Caco-2 (cell line): Measurements from ENCODE around the gene SPRR2G. TPM values are rescaled to one million over a fixed set of nuclear protein-coding genes. Genes with fewer than 3 reads are reported as not detected.

Experiments used
- BruUV-seq: library from RNA; stranded (reverse); fragments of 400-500 nt; replicated peaks from 2 replicates; lab custom pipeline; 2021; lab: Mats Ljungman, UMichigan
- CTCF ChIA-PET: fragments of 300-600 bp; sonication (Branson Sonifier 250); formaldehyde crosslinking; loops from one replicate; lab custom pipeline; 2022; ENCODE audit warnings: antibody characterized with exemption; lab: Charles Lee
- POLR2A ChIA-PET: fragments of 300-600 bp; sonication (Branson Sonifier 250); formaldehyde crosslinking; loops from one replicate; lab custom pipeline; 2022; ENCODE audit warnings: antibody characterized with exemption; lab: Charles Lee
- DNase-seq, 2 experiments: peaks; one replicate each; pipeline versions ENCODE4 v3.0.0 to v3.0.0-alpha.2; 2020 to 2022
- H3K27me3 ChIP-seq: replicated peaks from 2 replicates; pipeline ENCODE4 v1.6.0; 2011; ENCODE audit warnings: low read length; ENCODE audit not compliant: control insufficient read depth, insufficient read depth
- H3K36me3 ChIP-seq: 2 replicates; pipeline ENCODE4 v1.5.1; 2011; ENCODE audit warnings: low read length; ENCODE audit not compliant: control insufficient read depth, insufficient read depth
- H3K4me1 ChIP-seq: fragments of 250-450 bp; sonication (Bioruptor Pico); 2 replicates; pipeline ENCODE4 v1.5.1; 2020; ENCODE audit warnings: mild to moderate bottlenecking
- H3K4me3 ChIP-seq: 2 replicates; pipeline ENCODE4 v1.5.1; 2011; ENCODE audit warnings: low read depth, mild to moderate bottlenecking, control low read depth, low read length
- H3K9me3 ChIP-seq: fragments of 250-450 bp; sonication (Bioruptor Pico); 2 replicates; pipeline ENCODE4 v1.5.1; 2020; ENCODE audit warnings: mild to moderate bottlenecking, moderate library complexity
- H3K27ac Mint-ChIP-seq: one replicate; pipeline ENCODE4 v1.8.0; 2022; ENCODE audit warnings: mixed read lengths; ENCODE audit not compliant: unreplicated experiment
- H3K27me3 Mint-ChIP-seq: one replicate; pipeline ENCODE4 v1.8.0; 2022; ENCODE audit warnings: mixed read lengths; ENCODE audit not compliant: insufficient read depth, unreplicated experiment
- H3K36me3 Mint-ChIP-seq: one replicate; pipeline ENCODE4 v1.8.0; 2022; ENCODE audit warnings: mild to moderate bottlenecking, mixed read lengths; ENCODE audit not compliant: insufficient read depth, unreplicated experiment
- H3K4me1 Mint-ChIP-seq: one replicate; pipeline ENCODE4 v1.8.0; 2022; ENCODE audit warnings: low read depth, mixed read lengths; ENCODE audit not compliant: unreplicated experiment
- H3K4me3 Mint-ChIP-seq: one replicate; pipeline ENCODE4 v1.8.0; 2022; ENCODE audit warnings: mild to moderate bottlenecking, moderate library complexity, mixed read lengths; ENCODE audit not compliant: unreplicated experiment
- H3K9me3 Mint-ChIP-seq: one replicate; pipeline ENCODE4 v1.8.0; 2022; ENCODE audit warnings: mixed read lengths; ENCODE audit not compliant: unreplicated experiment
- intact Hi-C: fragments of 100-400 bp; cut with micrococcal nuclease; formaldehyde crosslinking; loops from one replicate; pipeline ENCODE4 v1.10.0; 2022; ENCODE audit not compliant: unreplicated experiment
- total RNA-seq: library from RNA; stranded (reverse); gene quantifications from 2 replicates; pipeline ENCODE4 v1.2.3, GENCODE V29; 2022
- TF ChIP-seq, protein P1 (sequence below), 2 experiments: fragments of 200-600 bp in 1 of 2; IDR thresholded peaks; 1 replicate in 1 of 2; 2 replicates in 1 of 2; pipeline versions ENCODE4 v1.5.1 to v1.8.0; 2011 to 2022; ENCODE audit warnings: antibody characterized with exemption in 1 of 2, control low read depth in 1 of 2, inconsistent platforms in 1 of 2, low read depth in 1 of 2, low read length in 1 of 2, mild to moderate bottlenecking in 1 of 2, moderate library complexity in 1 of 2; ENCODE audit not compliant: insufficient read depth in 1 of 2, severe bottlenecking in 1 of 2, unreplicated experiment in 1 of 2

Gene SPRR2G
- total RNA-seq, 1 experiment from 2014 or later = not detected

DNA sequence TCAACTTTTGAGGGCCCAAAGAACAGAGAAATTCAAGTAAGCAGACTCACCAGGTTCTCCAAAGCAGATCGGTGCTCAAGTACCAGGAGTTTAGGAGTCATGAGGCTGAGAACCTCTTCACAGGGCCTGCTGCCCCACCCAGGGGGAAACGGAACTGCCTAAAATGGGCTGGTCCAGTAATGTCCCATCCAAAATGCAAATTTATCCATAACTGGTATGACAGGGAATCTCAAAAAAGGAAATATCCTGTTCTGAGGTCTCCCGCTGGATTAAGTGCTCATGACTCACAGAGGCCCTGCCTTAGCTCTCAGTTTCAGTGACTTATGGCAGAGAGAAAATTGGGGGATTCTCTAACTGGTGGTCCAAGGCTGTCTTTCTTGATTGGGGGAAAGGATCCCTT lies 9.3 kb downstream of the SPRR2G start:
- no TSS peak for BruUV-seq
- H3K4me1 ChIP-seq = no peaks in the 10 kb centered on the region
- Mint-ChIP-seq H3K4me1 (no peaks in the 10 kb centered on the region), H3K36me3 (no peaks in the 10 kb centered on the region), H3K9me3 (no peaks in the 10 kb centered on the region), H3K27ac (no peak overlapping the region), H3K27me3 (peaks cover 36% of the 10 kb centered on the region), H3K4me3 (no peak overlapping the region)
- no peak overlapping the region for H3K4me3 ChIP-seq
- H3K9me3 ChIP-seq = peaks cover 4% of the 10 kb centered on the region; the same call in 1 of the 2 replicates
- ChIA-PET CTCF (no interaction called here), POLR2A (no interaction called here)
- intact Hi-C loops = no loop called here
- no peak for DNase-seq
- H3K27me3 ChIP-seq = no peaks in the 10 kb centered on the region
- H3K36me3 ChIP-seq = no peaks in the 10 kb centered on the region
- TF ChIP-seq, protein P1, sequence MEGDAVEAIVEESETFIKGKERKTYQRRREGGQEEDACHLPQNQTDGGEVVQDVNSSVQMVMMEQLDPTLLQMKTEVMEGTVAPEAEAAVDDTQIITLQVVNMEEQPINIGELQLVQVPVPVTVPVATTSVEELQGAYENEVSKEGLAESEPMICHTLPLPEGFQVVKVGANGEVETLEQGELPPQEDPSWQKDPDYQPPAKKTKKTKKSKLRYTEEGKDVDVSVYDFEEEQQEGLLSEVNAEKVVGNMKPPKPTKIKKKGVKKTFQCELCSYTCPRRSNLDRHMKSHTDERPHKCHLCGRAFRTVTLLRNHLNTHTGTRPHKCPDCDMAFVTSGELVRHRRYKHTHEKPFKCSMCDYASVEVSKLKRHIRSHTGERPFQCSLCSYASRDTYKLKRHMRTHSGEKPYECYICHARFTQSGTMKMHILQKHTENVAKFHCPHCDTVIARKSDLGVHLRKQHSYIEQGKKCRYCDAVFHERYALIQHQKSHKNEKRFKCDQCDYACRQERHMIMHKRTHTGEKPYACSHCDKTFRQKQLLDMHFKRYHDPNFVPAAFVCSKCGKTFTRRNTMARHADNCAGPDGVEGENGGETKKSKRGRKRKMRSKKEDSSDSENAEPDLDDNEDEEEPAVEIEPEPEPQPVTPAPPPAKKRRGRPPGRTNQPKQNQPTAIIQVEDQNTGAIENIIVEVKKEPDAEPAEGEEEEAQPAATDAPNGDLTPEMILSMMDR (IDR thresholded peaks at IDR 0.05; ENCODE audit: insufficient read depth in 1 of 2, low read depth in 1 of 2, low read length in 1 of 2, severe bottlenecking in 1 of 2, unreplicated experiment in 1 of 2) = no peak

DNA sequence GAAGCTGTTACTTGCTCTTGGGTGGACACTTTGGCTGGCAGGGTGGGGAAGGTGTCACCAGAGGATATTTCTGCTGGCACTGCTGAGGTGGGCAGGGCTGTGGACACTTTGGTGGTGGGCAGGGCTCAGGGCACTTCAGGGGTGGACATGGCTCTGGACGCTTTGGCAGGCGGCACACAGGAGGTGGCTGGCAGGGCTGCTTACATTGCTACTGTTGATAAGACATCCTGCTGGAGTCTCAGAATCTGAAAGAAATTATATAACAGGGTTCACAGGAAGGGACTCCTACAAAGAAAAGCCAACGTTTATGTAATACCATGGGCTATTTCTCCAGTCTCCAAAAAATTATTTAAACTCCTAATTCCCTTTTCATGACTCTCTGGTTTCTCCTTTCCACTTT lies 10.2 kb downstream of the SPRR2G start:
- Mint-ChIP-seq H3K4me1 (no peaks in the 10 kb centered on the region), H3K36me3 (no peaks in the 10 kb centered on the region), H3K27ac (no peak overlapping the region), H3K9me3 (no peaks in the 10 kb centered on the region), H3K27me3 (peaks cover 39% of the 10 kb centered on the region), H3K4me3 (no peak overlapping the region)
- Histone ChIP-seq H3K36me3 (no peaks in the 10 kb centered on the region), H3K27me3 (no peaks in the 10 kb centered on the region), H3K4me1 (no peaks in the 10 kb centered on the region), H3K9me3 (peaks cover under 1% of the 10 kb centered on the region; the same call in 1 of the 2 replicates), H3K4me3 (no peak overlapping the region)
- no TSS peak for BruUV-seq
- DNase-seq = no peak
- TF ChIP-seq, protein P1 (IDR thresholded peaks at IDR 0.05; ENCODE audit: insufficient read depth in 1 of 2, low read depth in 1 of 2, low read length in 1 of 2, severe bottlenecking in 1 of 2, unreplicated experiment in 1 of 2) = no peak
- ChIA-PET CTCF (no interaction called here), POLR2A (no interaction called here)
- intact Hi-C loops = no loop called here

GRCh38 chr1:153133743-153134142 lies 16.9 kb downstream of the SPRR2G start:
- no peaks in the 10 kb centered on the region for H3K36me3 ChIP-seq
- no peak for DNase-seq
- no peak overlapping the region for H3K4me3 ChIP-seq
- H3K27ac Mint-ChIP-seq = no peak overlapping the region
- H3K9me3 ChIP-seq = 0 out of 2 replicates have a peak, but pooled peaks cover 3% of the 10 kb centered on the region
- no peaks in the 10 kb centered on the region for H3K27me3 ChIP-seq
- no peaks in the 10 kb centered on the region for H3K4me1 ChIP-seq
- H3K4me1 Mint-ChIP-seq = no peaks in the 10 kb centered on the region
- BruUV-seq = no TSS peak
- no peaks in the 10 kb centered on the region for H3K36me3 Mint-ChIP-seq
- intact Hi-C loops = no loop called here
- H3K27me3 Mint-ChIP-seq = peaks cover 33% of the 10 kb centered on the region
- H3K4me3 Mint-ChIP-seq = no peak overlapping the region
- ChIA-PET POLR2A (no interaction called here), CTCF (no interaction called here)
- no peaks in the 10 kb centered on the region for H3K9me3 Mint-ChIP-seq
- TF ChIP-seq, protein P1 (IDR thresholded peaks at IDR 0.05; ENCODE audit: insufficient read depth in 1 of 2, low read depth in 1 of 2, low read length in 1 of 2, severe bottlenecking in 1 of 2, unreplicated experiment in 1 of 2) = no peak
